Stimulated activated CD4-positive, alpha-beta T cell treated with anti-CD3 and anti-CD28 coated beads, Interleukin-2, amount 100 ng/mL, for 48 hours (primary cell): ENCODE results near the gene SLFN5.
"Not testable (repeated sequence)": the region's sequence is repeated elsewhere in the genome, so short reads cannot be mapped to it uniquely, and the experiment has no call there.

Experiments
- DNase-seq, 2 donors: peaks; one replicate each; pipeline ENCODE4 v3.0.0-alpha.2; 2020

The SLFN5 gene

DNA sequence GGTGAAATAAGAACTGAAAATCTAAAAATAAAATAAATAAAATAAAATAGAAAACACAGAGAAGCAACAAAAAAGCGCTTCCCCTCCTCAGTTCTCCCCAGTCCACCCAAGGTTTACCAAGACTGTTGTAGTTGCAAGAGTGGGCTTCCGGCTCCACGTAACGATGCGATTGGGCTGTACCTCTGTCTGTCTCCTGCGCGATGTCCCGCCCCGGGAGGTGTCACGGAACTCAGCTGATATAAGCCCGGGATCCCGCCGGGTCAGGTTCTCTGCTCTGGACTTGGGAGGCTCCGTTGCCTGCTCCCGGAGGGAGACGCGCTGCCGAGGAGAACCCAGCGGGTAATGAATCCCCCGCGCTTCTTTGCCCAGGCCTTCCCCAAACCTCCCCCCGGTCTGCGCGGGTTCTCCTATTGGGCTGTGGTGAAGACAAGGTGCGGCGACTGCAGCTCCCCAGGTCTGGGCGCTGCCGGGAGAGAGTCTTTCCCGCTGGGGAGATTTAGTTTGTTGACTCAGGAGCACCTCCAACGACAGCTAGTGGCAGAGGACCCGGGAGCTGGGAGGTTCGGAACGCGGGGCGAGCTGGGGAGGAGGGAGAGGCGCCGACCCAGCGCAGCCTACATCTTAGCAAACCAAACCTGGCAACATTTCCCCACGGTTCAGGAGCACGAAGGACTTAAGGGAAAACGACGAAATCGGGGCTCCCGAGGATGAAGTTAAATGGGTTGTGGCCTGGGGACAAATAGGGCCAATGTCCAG is at the start of gene SLFN5:
SLFN5 (plus strand) TSS at position 268 of the 756 bp plus-strand sequence. CDS start 15,619 bp downstream, outside the sequence.
- DNase-seq, result peak; percentile 91 to 93

DNA sequence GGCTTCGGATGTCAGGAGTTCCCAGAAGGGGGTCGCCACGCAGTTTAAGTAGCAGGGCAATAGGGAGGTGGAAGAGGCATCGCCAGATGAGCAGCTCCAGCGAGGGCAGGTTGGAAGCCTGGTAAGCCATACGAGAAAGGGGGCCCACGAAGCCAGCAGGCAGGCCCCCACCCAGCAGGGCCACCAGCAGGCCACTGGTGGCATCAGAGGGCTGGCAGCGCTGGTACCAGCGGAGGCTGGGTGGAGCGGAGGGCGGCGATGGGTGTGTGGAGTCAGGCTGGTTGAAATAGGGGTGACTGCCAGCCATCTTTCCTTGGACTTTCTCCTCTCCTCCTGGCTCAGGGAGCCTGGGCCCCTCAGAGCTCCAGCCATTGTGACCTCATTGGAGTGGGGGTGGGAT is 48.9 kb upstream of the SLFN5 start, which contains the start of gene SLC35G3:
SLC35G3 (minus strand) TSS at position 393 of the 400 bp plus-strand sequence; CDS start at position 307, 86 bp downstream.
- not testable (repeated sequence) for DNase-seq

DNA sequence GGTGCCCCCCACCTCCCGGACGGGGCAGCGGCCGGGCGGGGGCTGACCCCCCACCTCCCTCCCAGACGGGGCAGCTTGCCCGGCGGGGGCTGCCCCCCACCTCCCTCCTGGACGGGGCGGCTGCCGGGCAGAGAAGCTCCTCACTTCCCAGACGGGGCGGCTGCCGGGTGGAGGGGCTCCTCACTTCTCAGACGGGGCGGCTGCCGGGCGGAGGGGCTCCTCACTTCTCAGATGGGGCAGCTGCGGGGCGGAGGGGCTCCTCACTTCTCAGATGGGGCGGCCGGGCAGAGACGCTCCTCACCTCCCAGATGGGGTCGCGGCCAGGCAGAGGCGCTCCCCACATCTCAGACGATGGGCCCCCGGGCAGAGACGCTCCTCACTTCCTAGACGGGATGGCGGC is 47.8 kb upstream of the SLFN5 start:
- DNase-seq, result not testable (repeated sequence)

DNA sequence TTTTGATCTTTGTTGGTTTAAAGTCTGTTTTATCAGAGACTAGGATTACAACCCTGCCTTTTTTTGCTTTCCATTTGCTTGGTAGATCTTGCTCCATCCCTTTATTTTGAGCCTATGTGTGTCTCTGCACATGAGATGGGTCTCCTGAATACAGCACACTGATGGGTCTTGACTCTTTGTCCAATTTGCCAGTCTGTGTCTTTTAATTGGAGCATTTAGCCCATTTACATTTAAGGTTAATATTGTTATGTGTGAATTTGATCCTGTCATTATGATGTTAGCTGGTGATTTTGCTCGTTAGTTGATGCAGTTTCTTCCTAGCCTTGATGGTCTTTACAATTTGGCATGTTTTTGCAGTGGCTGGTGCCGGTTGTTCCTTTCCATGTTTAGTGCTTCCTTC is 40.3 kb upstream of the SLFN5 start:
- not testable (repeated sequence) for DNase-seq

DNA sequence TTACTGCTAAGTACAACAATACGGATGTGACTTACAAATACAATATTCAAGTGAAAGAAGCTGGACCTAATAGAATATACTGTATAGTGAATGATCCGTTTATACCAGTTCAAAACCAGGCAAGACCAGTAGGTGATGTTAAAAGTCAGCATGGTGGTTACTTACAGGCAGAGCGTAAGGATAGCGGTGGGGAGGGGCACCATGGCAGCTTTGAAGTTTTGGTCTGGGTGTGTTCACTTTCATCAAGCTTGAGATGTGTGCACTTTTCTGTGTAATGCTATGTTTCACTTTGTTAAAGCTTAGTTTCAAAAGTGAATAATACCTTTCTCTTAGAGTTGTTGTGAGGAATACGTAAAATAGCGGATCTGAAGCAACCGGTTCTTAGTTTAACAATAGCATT is 32.1 kb upstream of the SLFN5 start:
- DNase-seq, result no peak

DNA sequence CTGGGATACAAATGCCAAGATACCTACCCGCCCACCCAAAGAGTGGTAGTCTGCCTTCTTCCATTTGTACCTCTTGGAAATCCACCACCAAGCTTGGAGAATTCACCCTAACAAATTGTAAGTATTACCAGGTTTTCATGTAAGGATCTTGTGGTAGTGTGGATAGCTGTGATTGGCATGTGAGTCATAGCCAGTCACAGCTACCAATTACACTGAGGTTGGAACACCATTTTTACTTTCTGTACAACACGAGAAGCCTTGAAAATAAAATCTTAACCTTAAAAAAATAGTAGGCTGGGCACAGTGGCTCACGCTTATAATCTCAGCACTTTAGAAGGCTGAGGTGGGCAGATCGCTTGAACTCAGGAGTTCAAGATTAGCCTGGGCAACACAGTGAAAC is 30.2 kb upstream of the SLFN5 start:
- no peak for DNase-seq

DNA sequence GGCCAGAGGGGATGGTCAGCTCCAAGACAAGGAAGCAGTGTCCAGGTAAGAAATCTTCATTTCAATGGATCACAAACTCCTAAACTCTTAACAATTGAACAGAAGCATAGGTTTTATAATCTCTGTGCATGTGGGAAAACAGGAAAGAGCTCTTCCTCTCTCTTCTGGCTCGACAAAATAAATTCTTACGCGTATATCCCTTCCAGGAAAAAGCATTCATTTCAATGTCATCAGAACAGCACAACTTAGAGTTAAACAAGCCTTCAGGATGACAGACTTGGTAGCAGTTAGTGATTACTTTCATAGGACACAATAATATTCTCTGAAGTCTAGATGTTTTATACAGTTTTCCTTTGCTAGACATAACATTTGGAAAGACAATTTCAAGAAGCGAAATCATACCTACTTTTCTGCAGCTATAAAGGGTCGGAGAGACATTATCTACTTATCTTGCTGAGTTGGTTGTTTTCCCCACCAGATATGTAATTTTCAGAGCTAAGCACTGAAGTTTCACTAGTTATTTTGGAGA is 29.4 kb upstream of the SLFN5 start:
- DNase-seq, result no peak

DNA sequence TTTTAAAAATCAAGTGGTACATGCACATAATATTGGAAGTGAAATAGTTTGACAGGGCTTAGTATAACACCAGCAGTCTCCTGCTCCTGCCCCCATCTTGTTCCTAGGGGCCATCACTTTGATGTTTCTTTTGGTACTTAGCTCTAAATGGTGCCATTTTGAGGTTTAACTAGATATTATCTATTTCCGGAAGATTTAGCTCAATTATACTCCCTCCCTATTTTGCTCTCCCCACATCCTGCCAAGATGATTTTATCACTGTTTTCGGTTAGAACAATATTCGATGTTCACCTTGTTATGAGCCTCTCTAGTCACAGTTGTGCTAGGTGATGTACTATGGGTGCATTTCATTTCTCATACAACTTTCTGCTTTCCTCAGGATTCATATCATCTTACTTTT is 28.7 kb upstream of the SLFN5 start:
- DNase-seq, result no peak

DNA sequence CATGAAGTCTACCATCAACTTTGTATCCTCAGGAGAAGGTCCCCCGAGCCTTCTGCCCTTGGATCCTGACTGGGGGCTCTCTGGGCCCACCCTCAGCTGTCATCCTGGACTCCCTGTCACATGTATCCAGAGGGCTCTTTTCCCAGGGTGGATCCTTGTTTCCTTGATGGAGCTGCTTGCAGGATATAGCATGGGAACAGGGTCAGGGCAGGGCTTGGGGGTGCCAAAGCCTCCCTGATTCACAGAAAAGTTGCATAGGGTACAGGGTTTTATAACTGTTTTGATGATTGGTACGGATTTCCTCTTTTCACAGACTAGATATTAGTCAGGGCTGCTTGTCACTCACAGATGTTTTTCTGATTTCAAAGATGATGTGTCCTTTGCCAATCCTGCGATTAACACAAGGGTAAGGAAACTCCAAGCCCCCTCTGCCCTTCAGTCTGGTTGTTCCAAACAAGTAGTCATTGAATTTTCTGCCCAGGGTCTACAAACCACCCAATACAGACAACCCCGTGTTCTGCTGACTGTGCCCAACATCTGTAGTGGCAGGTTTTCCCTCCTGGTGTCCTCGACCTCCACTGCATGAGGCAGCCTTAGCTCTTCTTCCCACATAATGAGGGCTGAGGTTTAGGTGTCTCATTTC is 28.1 kb upstream of the SLFN5 start:
- DNase-seq, result peak; percentile 28 to 32

DNA sequence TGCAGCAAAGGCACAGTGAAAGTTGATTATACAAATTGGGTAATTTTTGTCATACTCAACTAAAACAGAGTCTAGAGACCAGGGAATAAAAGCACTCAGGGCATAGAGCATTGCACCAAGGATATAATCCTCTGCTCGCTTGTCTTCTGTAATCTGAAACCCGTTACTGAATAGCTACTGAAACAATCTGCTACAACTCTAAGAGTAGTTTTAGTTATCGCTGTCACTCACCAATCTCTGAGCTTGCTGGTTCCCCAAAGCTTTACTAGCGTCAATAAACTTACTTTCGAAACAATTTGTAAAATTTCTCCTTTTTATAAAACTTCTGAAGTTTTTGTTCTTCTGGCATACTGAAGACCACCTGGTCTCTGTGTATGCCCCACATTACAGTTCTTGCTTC is 25.8 kb upstream of the SLFN5 start:
- no peak for DNase-seq

DNA sequence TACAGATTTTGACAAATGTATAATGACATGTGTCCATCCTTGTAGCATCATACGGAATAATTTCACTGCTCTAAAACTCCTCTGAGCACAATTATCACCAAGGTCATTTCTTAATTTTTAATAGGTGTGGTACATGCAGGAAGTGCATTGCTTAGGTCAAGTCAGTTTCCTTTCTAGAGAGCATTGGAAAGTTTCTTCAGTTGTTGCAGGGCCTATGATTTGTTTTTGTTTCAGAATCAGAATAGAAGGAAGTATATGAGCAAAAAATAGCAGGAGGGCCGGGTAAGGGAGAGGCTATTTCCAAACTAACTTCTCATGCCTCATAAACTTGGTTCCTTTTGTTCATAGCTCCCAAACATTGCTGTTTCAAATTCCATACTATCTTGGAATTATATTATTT is 24.0 kb upstream of the SLFN5 start:
- no peak for DNase-seq

DNA sequence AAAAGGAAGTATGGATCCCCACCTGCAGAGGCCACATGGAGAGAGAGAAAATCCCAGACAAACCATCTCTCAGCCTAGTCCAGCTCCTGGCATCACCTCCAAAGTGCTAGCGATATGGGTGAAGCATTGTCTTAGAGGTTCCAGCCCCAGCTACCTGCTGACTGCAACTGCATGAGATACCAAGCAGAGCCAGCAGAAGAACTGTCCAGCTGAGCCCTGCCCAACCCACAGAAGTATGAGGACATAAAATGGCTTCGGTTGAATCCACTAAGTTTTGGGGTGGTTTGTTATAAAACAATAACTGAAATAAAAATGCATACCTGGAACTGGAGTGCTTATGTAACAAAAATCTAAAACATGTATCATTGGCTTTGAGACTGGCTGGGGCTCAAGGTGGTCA is 20.4 kb upstream of the SLFN5 start:
- no peak for DNase-seq

DNA sequence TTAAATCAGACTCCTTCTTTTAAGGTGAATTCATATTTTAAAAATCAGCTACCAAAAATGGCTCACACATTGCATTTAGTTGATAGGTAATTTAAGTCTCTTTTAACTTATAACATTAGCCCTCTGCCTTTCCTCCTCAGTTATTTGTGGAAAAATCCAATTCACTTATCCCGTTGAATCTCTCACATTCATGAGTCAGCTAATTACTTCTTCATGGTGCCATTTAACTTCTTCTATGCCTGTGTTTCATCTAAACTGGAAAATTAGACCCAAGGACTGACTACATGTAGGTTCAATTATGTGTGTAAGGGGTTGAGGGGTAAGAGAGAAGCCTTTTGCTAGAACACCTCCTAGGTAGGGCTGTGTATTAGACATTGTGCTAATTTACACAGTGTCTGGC is 18.4 kb upstream of the SLFN5 start:
- DNase-seq, result no peak

DNA sequence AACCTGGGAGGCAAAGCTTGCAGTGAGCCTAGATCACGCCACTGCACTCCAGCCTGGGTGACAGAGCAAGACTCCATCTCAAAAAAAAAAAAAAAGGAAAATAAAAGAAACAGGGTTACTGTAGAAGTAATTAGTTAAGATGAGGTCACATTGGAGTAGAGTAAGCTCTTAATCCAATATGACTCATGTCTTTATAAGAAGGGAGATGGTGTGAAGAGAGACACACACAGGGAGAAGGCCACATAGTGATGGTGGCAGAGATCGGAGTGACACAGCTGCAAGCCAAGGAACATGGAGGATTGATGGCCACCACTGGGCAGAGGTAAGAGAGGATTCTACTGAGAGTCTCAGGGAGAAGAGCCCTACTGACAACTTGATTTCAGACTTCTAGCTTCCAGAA is 15.3 kb upstream of the SLFN5 start:
- DNase-seq, result no peak

DNA sequence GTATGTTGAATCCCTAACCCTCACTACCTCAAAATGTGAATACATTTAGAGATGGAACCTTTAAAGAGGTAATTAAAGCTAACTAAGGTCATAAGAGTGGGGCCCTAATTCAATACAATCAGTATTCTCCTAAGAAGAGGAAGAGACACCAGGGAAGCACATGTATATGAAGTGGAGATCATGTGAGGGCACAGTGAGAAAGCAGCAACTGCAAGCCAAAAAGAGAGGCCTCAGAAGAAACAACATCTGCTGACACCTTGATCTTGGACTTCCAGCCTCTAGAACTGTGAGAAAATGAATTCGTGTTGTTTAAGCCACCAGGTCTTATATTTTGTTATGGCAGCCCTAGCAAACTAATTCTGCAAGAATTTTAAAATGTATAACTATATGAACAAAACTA is 13.2 kb upstream of the SLFN5 start:
- DNase-seq, result no peak

DNA sequence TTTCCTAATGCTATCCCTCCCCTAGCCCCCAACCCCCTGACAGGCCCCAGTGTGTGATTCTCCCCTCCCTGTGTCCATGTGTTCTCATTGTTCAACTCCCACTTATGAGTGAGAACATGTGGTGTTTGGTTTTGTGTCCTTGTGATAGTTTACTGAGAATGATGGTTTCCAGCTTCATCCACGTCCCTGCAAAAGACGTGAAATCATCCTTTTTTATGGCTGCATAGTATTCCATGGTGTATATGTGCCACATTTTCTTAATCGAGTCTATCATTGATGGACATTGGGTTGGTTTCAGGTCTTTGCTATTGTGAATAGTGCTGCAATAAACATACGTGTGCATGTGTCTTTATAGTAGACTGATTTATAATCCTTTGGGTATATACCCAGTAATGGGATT is 8.6 kb upstream of the SLFN5 start:
- not testable (repeated sequence) for DNase-seq

DNA sequence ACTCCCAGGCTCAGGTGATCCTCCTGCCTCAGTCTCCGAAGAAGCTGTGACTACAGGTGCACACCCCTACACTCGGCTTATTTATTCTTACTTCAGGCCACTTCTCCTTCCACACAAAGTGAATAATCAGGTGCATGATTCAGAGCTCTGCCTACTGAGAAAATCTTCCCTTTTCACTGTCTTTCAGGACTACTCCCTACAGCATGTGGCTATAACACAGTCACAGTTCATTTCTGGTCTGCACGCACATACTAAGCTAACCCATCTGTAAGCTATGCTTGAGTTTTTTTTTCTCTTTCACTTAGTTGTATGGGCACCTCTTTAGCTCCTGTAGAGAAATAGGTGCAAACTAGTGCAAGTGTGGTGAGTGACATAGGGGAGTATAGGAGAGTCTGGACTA is 7.6 kb upstream of the SLFN5 start:
- DNase-seq, result no peak

DNA sequence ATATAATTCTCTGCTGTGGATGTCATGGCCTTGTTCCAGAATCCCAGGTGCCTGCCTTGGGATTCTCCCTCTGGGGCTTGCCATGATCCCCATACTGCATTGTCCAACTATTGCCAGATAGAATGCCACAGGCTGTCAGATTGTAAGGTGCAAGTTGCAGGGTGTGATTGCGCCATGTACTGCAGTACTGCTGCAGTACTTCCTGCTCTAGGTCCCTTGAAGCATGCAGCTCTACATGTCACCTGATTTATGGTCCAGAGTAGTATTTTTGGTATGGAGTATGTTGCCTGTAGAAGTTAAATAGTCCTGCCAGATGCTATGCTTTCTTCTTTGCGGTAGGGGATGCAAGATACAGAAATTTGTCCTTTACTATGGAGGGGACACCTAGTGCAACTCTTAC is 7.0 kb upstream of the SLFN5 start:
- DNase-seq, result no peak

DNA sequence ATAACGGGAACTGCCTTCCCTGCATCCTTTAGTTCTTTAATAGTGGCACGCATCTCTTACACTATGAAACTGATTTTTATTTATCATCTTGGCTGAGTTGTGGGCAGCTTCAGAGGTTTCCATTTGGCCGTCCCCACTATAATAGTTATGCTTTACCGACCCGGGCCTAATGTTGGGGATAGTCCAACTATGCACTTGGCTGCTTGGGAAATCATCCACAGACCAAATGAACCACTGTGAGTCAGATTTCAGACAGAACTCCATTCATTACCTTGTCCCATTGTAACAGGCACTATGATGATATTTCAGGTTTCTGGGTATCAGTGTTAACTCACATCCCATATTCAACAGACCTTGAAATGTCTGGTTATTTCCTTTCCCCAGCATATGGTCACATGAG is 6.1 kb upstream of the SLFN5 start:
- no peak for DNase-seq

DNA sequence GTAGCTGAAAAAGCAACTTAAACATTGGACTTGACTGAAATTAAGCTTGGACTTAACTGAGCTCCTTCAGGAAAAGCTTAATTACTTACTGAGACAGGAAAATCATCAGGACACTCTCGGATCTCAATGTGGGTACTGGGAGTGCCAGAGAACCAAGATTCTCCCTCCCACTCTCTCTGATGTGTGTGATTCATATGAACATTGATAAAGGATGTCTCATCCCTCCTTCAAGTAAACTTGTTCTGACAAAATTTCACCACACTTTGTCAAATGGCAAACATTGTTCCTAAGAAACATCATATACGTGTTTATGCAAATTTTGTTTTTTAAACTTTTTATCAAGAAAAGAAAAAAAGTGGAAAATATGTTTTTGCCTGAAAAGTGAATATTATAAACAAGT is 4.1 kb upstream of the SLFN5 start:
- no peak for DNase-seq

DNA sequence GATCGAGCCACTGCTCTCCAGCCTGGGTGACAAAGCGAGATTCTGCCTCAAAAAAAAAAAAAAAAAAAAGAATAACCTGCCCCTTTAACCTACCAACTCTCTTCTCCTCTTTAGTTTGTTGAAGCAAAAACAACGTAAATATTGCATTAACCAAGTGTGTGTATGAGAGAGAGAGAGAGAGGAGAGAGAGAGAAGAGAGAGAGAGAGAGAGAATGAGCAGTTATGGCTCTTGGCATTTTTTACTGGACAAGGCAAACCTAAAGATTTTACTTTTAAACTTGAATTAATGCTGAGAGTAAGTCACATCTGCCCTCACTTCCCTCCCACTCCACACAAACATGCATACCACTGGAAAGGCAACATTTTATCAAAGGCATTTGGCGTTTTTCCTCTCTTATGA is 3.0 kb upstream of the SLFN5 start:
- no peak for DNase-seq

DNA sequence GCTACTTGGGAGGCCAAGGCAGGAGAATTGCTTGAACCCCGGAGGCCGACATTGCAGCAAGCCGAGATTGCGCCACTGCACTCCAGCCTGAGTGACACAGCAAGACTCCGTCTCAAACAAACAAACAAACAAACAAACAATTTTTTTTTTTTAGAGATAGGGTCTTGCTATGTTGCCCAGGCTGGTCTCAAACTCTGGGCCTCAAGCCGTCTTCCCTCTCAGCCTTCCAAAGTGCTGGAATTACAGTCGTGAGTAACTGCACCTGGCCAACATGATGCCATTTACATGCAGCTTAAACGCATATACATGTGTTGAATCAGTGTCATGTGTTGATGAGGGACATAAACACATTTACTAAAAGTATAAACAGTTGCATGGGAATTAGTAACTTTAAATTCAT is 2.0 kb upstream of the SLFN5 start:
- DNase-seq, result no peak

DNA sequence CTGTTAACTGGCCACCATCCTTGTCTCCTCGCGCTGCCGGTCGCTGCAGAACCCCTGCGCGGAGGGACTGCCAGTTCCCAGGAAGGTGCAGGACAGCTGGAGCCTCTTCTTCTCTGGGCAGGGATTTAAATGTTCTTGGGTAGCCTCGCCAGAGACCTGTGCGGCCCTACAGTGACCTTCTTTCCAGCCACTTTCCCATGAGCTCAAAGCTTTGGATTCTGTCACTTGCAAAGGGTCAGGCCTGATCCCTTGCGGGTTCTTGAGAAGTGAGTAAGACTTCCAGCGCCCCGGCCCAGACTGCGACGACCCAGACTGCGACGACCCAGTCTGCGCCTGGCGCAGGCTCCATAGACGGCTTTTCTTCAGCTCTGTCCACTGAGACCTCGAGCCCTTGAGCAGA is 1.4 kb upstream of the SLFN5 start:
- DNase-seq, result peak in 1 of 2 donors; percentile 27

DNA sequence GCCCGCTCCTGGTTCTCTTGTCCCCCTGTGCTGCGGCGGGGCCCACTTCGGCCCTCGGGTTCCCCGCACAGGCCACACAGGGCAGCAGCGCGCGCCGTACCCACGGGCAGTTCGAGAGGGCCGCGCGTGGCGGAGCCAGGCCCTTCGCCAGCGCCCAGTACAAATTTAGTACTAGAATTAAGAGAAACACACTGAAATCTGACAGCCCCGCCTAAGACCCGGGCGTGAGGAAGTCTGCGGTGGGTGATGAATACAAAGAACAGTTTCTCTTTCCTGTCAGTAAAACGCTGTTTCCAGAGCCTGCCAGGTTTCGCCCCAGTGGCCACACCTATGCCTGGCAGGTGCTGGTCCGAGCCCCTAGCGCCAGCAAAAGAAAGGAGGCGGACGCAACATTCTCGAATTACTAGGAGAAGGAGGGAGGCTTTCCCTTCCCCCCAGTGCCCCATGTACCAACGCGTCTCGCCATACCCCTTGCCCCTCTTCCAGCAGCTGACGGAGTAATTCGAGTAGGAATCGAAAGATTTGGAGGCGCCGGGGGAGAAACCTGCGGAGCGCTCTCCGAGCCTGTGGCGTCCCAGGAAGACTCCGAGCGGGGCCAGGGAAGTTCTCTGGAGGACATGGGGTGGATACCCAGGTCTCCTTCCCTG is 591 bp upstream of the SLFN5 start:
- peak; percentile 70 to 75 for DNase-seq
